AG09309 (cell line): ENCODE results near the gene CCDC158.

Experiments used
- DNase-seq: peaks from one replicate; pipeline ENCODE4 v3.0.0-alpha.2; 2010; ENCODE audit warnings: low read depth
- H3K4me3 ChIP-seq: 2 replicates; pipeline ENCODE4 v1.5.1; 2011; ENCODE audit warnings: mild to moderate bottlenecking, low read depth, low read length, moderate library complexity; ENCODE audit not compliant: control insufficient read depth
- CTCF ChIP-seq: IDR thresholded peaks from 2 replicates; pipeline ENCODE4 v1.5.1; 2011; ENCODE audit warnings: mild to moderate bottlenecking, low read depth, low read length, inconsistent platforms; ENCODE audit not compliant: insufficient read depth, control insufficient read depth; ENCODE audit errors: missing control alignments

CCDC158 gene

GRCh38 chr4:76272073-76272472, 148.9 kb downstream of the CCDC158 start:
- no peak for DNase-seq
- no peak for TF ChIP-seq CTCF
- H3K4me3 ChIP-seq = no peak overlapping the region

GRCh38 chr4:76271248-76271647, 149.7 kb downstream of the CCDC158 start:
- DNase-seq = no peak
- H3K4me3 ChIP-seq = no peak overlapping the region
- TF ChIP-seq CTCF = no peak

GRCh38 chr4:76270244-76271175, 150.4 kb downstream of the CCDC158 start:
- no peak overlapping the region for H3K4me3 ChIP-seq
- TF ChIP-seq CTCF = no peak
- no peak for DNase-seq

GRCh38 chr4:76267811-76268210, 153.1 kb downstream of the CCDC158 start:
- H3K4me3 ChIP-seq = no peak overlapping the region
- TF ChIP-seq CTCF = no peak
- no peak for DNase-seq

- H3K4me3 ChIP-seq = no peak overlapping the region
- no peak for TF ChIP-seq CTCF
- no peak for DNase-seq
Observed at GRCh38 chr4:76266627-76267026, 154.3 kb downstream of the CCDC158 start.

GRCh38 chr4:76265631-76266218, 155.2 kb downstream of the CCDC158 start:
- TF ChIP-seq CTCF = no peak
- H3K4me3 ChIP-seq = no peak overlapping the region
- no peak for DNase-seq
